Activated CD4-positive, alpha-beta T cell treated with anti-CD3 and anti-CD28 coated beads for 24 hours (primary cell): ENCODE results near the gene PTGFRN.

Experiments used
- DNase-seq, 2 donors: peaks; one replicate each; pipeline ENCODE4 v3.0.0-alpha.2; 2020; ENCODE audit warnings: low read depth in 2 of 2

PTGFRN gene

GRCh38 chr1:116889380-116889779 is 20.3 kb upstream of the PTGFRN start:
- no peak for DNase-seq

- no peak for DNase-seq
Measured at GRCh38 chr1:116891396-116892079, 18.2 kb upstream of the PTGFRN start.

- DNase-seq = no peak
Measured at GRCh38 chr1:116895073-116895472, 14.6 kb upstream of the PTGFRN start.

- DNase-seq = no peak
Measured at GRCh38 chr1:116899529-116899928, 10.2 kb upstream of the PTGFRN start.

- no peak for DNase-seq
Measured at GRCh38 chr1:116900471-116901365, 9.0 kb upstream of the PTGFRN start.

GRCh38 chr1:116902027-116902426 is 7.7 kb upstream of the PTGFRN start:
- DNase-seq = no peak

GRCh38 chr1:116902723-116903383 is 6.9 kb upstream of the PTGFRN start:
- DNase-seq = no peak

- DNase-seq = no peak
Measured at GRCh38 chr1:116904791-116905320, 4.9 kb upstream of the PTGFRN start.

- DNase-seq = no peak
Measured at GRCh38 chr1:116906812-116907211, 2.9 kb upstream of the PTGFRN start.

- DNase-seq = no peak
Measured at GRCh38 chr1:116907351-116907750, 2.4 kb upstream of the PTGFRN start.

GRCh38 chr1:116908266-116908665 is 1.4 kb upstream of the PTGFRN start:
- no peak for DNase-seq

GRCh38 chr1:116908820-116909511 is 750 bp upstream of the PTGFRN start:
- DNase-seq = no peak

GRCh38 chr1:116910379-116911187 is 867 bp downstream of the PTGFRN start:
- peak in 1 of 2 donors; percentile 25 for DNase-seq

GRCh38 chr1:116911188-116911553 is 1.5 kb downstream of the PTGFRN start:
- DNase-seq = no peak

- no peak for DNase-seq
Measured at GRCh38 chr1:116911779-116912469, 2.2 kb downstream of the PTGFRN start.

- no peak for DNase-seq
Measured at GRCh38 chr1:116912846-116913245, 3.1 kb downstream of the PTGFRN start.

GRCh38 chr1:116913941-116914340 is 4.2 kb downstream of the PTGFRN start:
- DNase-seq = no peak

GRCh38 chr1:116914667-116915066 is 5.0 kb downstream of the PTGFRN start:
- DNase-seq = no peak

GRCh38 chr1:116915086-116915661 is 5.5 kb downstream of the PTGFRN start:
- no peak for DNase-seq

- DNase-seq = no peak
Measured at GRCh38 chr1:116916002-116916401, 6.3 kb downstream of the PTGFRN start.
